HG03469 (cell line): ENCODE measurements around the gene TBC1D8B.
"Not testable (repeated sequence)": the region's sequence is repeated elsewhere in the genome, so short reads cannot be mapped to it uniquely, and the experiment has no call there.

Source experiments
- ATAC-seq: cut with Tn5 transposase; IDR thresholded peaks from one replicate; pipeline ENCODE4 v1.9.1; 2021; ENCODE audit warnings: mild to moderate bottlenecking, moderate library complexity, moderate number of reproducible peaks; ENCODE audit not compliant: unreplicated experiment

TBC1D8B gene

DNA sequence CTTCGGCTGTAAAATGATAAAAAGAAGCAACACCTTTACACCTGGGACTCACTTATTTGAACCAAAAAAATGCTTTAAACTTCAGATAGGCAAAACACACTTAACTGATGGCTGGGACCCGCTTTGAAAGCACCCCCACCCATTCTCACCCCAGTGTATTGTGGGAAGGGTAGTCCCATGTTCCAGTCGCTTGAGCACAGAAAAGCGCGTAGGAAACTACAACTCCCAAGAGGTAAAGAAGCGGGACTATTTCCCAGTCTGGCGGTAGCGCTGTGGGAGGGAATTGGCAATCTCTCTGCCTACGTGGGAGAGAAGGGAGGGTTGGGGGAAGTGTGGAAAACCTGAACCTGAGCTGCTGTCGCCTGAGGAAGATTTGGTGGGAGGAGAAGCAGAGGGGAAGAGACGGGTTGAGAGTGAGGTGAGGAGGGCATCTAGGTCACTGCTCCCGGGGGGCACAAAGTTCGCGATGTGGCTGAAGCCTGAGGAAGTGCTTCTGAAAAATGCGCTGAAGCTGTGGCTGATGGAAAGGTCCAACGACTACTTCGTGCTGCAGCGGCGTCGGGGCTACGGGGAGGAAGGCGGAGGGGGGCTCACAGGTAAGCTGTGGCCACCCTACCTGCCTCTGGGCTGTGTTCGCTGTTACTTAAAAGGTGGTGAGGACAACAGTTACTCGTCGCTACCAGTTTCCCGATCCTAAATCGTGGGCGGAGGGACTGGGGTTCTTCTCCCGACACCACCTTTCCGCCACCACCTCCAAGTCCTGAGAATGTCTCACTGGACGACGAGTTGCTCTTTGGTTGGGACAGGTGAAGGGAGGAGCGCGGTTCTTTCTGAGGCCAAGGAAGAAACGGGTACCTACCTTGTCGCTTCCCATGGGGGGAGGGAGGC is at the start of gene TBC1D8B:
TBC1D8B (plus strand) TSS at position 286 of the 888 bp plus-strand sequence; CDS start at position 467, 181 bp downstream.
- ATAC-seq: peak; percentile 98

DNA sequence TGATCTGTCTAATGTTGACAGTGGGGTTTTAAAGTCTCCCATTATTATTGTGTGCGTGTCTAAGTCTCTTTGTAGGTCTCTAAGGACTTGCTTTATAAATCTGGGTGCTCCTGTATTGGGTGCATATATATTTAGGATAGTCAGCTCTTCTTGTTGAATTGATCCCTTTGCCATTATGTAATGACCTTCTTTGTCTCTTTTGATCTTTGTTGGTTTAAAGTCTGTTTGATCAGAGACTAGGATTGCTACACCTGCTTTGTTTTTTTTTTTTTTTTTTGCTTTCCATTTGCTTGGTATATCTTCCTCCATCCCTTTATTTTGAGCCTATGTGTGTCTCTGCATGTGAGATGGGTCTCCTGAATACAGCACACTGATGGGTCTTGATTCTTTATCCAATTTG is 33.2 kb upstream of the TBC1D8B start:
- not testable (repeated sequence) for ATAC-seq

DNA sequence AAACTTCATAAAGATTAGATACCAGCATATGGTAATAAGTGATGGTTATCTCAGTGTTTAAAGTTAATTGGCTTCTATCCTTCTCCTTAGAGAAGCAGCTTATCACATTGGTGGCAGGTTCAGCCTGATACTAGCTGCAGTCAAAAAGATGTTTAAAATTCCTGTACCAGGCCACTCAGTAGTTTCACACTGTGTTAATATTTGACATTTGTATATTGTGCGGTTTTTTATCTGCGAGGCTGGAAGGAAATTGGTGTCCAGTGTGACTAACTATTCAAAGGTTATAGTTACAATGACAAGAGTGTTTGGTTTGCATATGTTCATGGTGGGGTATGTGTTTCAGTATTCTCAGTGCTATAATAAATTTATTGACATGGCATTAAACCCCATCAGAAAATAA is 27.5 kb upstream of the TBC1D8B start:
- no peak for ATAC-seq

DNA sequence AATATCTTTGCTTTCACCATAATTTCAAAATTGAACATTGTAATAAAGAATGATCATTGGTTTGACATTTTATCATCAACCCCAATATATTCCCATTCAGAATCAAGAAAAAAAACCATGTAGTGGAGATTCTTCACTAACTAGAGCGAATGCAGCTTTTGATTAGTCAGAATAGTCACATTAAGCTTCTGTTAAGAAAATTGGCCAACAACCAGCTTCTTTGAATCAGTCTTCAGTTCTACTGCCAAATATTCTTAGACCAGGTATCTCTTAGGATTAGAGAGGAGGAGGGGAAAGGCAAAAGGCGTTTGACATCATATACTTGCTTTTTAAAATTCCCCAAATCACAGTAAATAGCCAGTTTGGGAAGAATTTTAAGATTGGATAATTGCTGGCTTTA is 22.2 kb upstream of the TBC1D8B start:
- no peak for ATAC-seq

DNA sequence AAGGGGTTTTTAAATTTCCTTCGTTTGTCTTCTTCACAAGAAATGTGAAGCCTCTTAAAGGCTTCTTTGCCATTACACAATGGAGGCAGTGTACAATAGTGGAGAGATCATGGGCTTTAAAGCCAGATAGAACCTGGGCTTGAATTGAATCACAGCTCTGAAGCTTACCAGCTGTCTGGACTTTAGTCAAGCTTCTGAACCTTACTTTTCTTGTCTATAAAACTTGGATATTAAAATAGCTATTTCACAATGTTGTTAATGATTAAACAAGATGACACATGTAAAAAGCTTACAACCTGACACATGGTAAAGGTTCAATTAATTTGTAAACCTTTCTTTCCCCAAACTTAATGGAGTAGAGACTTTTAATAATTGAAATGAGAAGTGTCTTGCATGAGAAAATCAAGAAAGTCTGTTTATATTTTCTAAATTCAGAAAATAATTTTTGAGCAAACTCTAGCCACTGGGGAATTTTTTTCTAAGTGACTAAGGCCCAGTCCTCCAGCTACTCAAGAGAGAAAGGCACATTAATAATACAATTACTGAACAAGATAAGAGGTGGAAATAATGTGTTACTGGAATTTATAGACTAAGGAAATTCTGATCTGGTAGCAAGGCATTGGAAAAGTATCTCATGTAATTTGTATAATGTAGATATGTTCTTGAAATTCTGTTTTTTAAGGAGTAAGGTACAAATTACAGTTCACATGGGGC is 21.7 kb upstream of the TBC1D8B start:
- ATAC-seq: no peak

DNA sequence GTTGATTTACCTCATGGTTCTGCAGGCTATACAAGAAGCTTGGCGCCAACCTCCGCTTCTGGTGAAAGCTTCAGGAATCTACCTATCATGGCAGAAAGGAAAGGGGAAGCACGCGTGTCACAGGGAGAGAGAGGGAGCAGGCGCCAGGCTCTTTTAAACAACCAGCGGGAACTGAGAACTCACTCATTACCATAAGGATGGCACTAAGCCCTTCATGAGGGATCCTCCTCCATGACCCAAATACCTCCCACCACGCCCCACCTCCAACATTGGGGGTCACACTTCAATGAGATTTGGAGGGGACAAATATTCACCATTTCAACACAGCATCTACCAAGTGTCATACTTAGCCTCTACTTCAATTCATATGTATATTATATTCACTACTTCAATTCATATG is 18.8 kb upstream of the TBC1D8B start:
- no peak for ATAC-seq

DNA sequence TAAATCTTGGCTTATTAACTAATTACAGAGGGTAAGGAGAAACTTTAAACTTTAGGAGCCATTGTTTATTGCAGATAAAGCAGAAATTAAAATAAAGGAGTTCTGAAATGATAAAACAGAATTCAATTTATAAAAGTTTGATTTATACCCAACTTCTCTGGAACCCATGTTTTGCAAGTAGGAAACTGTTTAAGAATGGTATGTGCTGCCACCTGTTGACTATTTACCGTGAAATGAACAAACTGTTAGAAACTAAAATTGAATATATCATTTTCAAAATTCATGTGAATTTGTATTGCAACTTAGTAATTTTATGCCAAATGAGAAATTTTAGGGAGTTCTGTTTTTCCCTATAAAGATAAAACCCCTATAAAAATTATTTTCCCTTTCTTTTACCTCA is 11.0 kb upstream of the TBC1D8B start:
- ATAC-seq: no peak

DNA sequence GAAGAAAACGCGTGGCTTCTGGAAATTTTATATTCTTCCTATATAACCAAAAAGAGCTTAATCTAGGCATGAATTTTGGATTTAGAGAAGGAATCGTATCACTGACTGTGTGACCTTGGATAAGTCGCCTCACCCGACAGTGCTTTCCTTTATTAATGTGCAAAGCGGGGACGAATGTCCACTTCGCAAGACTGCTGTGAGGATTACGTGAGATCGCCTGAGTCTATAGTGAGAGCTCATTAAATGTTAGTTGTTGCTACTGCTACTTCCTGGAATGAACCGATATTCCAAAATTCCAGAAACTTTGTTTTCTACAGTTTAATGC is 448 bp upstream of the TBC1D8B start:
- ATAC-seq: peak; percentile 7

DNA sequence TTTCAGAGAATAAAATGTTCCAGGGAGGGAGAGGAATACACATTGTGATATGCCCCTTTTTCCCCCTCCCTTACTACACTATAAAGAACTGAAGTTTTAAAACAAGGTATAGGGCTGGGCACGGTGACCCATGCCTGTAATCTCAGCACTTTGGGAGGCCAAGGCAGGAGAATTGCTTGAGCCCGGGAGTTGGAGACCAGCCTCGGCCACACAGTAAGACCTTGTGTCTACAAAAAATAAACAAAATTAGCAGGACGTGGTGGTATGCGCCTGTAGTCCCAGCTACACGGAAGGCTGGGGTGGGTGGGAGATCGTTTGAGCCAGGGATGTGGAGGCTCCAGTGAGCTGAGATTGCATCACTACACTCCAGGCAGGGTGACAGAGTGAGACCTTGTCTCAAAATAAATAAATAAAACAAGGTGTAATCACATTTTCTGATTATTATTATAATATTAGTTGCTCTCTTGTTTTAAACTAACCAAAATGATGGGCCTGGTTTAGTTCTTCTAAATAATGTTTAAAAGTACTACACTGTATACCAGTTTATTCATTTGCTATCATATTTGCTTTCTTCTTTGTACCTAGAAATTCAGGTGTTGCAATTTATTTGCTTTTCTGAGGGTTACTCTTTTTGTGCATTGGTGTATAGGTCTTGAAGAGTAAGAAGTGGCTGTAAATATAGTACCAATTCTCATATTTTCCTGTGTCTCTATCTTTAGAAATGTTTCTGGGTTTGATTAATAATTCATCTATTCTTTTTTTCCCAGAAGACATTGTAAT is 8.8 kb downstream of the TBC1D8B start:
- no peak for ATAC-seq

DNA sequence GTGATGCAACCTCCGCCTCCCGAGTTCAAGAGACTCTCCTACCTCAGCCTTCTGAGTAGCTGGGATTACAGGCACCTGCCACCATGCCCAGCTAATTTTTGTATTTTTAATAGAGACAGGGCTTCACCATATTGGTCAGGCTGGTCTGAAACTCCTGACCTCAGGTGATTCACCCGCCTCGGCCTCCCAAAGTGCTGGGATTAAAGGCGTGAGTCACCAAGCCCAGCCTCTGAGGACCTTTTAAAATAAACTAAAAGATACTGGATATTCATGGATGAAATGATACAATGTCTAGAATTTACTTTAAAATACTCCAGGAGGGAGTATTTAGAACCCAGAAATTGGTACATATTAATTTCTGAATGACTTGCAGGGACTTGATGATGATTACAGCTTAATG is 10.5 kb downstream of the TBC1D8B start:
- ATAC-seq: not testable (repeated sequence)

DNA sequence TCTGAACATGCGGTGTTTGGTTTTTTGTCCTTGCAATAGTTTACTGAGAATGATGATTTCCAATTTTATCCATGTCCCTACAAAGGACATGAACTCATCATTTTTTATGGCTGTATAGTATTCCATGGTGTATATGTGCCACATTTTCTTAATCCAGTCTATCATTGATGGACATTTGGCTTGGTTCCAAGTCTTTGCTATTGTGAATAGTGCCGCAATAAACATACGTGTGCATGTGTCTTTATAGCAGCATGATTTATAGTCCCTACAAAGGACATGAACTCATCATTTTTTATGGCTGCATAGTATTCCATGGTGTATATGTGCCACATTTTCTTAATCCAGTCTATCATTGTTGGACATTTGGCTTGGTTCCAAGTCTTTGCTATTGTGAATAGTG is 11.6 kb downstream of the TBC1D8B start:
- ATAC-seq: not testable (repeated sequence)

DNA sequence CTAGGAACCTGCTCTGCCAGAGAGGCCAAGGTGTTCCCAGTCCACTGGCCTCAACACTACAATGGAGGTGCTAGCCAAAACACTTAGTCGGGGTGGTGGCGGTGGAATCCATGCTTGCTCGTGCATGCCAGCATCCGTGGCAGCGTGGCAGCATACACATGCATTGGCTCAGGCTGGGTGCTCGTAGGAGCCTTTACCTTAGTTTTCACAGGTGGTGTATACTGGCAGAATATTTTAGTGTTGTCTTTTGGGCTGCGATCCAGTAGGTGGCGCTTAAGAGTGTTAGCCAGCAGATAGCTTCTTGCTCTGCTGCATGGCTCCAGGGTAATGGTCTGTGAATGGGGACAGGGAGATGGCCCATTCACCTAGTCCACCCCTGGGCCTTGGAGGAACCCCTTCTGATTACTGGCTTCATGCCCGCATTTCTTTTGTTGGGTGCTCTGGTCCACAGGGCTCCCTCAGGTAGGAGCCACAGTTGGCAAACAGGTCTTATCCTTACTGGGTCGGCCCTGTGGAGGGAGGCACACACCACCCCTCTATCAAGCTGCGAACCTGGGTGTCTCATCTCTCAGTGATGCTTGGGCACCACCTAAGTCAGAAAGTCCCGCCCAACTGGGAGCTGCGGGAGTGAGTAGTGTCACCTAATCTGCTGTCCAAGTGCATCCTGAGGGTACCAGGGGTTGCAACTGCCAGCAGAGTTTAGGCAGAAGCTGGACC is 60.7 kb downstream of the TBC1D8B start:
- ATAC-seq: no peak

DNA sequence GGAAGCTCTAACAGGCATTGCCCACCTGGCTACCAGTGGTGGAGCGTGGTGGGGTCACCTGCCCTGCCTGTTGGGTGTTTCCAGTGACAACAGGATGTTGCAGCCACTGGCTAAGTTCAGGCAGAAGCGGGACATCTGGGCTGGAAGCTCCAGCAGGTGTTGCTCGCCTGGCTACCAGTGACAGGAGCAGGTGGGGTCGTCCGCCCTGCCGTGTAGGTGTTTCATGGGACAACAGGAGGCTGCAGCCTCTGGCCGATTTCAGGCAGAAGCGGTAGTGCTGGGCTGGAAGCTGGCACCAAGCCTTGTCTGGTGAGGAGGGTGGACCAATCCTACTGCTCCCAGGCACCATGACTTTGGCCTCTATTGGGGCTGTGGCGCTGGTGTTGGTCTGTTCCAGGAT is 61.2 kb downstream of the TBC1D8B start:
- ATAC-seq: no peak

DNA sequence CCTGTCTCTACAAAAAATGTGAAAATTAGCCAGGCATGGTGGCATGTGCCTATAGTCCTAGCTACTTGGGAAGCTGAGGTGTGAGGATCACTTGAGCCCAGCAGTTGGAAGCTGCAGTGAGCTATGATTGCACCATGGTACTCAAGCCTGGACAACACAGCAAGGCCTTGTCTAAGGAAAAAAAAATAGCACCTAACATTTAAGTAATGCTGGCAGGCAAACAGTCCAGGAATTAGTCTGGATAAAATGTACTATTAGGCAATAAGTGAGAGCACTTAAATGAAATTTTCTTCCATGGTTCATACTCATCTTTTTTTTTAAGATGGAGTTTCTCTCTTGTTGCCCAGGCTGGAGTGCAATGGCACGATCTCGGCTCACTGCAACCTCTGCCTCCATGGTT is 70.3 kb downstream of the TBC1D8B start:
- not testable (repeated sequence) for ATAC-seq

DNA sequence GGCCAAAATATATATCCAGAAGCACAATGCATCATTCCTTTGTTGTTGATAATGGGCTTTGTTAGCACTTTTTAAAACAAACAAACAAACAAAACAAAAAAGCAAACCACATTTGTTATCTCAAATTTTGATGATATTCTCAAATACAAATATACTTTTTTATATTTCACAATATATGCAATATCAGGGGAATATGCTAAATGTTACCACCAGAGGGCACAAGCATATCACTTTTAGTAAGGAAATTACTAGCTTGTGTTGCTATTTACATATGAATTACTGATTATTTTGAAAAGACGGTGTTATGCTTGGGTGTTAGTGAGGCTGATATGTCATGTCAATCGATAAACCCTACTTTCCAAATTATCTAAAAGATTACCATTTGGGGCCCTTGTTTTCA is 71.6 kb downstream of the TBC1D8B start:
- ATAC-seq: no peak

DNA sequence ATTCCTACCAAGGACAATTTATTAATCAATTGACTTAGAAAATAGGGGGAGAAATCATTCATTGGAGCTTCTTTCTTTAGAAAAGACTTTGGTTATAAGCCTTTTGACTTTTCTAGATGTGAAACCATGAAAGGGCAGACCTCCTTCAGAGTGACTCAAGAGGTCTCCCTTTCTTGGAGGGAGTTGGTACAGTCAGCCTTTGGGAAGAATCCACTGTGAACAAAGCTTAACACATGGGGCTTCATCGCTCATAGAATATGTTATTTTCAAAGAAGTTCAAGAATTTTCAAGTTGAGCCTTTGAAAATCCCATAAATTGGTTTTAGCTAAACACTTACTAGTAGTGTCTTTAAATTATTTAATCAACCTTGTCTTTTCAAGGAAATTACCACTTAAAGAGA is 72.7 kb downstream of the TBC1D8B start:
- ATAC-seq: no peak

DNA sequence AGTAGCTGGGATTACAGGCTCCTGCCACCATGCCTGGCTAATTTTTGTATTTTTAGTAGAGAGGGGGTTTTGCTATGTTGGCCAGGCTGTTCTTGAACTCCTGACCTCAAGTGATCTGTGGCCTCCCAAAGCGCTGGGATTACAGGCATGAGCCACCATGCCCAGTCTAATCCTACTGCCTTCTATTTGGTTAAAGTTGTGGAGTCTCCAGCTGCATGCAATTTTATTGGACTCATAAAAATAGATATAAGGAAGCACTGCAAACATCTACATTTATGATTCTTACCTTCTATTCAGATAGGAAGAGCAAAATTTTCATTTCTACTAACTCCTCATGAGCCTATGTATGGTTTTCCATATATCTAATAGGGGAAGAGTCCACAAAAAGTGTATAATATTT is 87.0 kb downstream of the TBC1D8B start:
- no peak for ATAC-seq

DNA sequence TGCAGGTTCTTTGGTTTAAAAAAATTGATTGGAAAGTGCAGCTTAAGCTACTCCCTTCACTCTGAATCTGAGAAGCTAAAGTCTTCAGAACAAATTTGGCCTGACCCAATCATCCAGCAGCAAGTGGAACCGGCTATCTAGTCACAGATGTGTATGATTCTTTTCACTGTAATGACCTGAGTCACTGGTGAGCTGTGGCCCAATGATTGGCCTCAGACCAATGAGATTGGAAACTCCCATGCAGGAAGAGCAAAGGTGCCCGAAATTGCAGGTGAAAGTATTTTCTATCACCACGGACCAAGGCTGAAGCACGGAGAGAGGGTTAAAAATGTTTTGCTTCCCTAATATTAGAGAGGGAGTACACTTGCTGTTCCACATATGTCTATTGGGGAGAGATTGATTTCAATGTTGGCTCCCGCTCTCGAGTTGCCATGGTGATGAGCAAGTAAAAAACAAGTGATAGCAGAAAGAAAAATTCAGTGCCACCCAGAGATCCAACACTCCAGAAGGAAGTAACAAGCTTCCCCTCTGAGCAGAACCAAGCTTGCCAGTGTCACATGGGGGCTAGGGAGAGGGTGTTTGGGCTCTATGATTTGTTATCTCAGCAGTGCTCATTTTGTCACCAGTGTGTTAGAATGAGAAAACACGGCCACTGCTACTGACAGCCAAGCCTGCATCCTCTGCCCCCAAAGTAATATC is 89.4 kb downstream of the TBC1D8B start:
- ATAC-seq: no peak

DNA sequence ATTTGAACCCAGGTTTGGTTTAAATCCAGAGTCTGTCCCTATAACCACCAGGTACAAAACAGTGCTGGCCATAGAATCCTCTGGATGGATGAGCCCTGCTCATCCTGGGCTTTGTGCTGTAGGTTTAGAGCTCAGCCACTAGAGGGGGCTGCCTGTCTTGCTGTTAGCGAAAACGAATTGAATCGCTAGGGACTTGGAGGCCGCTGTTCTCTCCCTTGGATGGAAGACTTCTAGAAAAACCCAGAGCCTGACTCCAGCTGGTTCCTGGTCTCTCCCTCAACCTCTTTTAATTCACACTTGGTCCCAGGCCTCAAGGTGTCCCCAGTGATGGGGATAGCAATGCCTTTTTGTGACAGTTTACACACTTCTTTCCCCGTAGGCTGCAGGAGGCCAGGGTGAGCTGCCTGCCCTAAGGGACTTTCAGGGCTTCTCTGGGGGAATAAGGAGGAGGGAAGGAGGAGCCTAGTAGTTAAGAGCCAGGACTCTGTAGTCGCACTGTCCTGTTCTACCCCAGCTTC is 92.0 kb downstream of the TBC1D8B start:
- peak; percentile 61 for ATAC-seq

DNA sequence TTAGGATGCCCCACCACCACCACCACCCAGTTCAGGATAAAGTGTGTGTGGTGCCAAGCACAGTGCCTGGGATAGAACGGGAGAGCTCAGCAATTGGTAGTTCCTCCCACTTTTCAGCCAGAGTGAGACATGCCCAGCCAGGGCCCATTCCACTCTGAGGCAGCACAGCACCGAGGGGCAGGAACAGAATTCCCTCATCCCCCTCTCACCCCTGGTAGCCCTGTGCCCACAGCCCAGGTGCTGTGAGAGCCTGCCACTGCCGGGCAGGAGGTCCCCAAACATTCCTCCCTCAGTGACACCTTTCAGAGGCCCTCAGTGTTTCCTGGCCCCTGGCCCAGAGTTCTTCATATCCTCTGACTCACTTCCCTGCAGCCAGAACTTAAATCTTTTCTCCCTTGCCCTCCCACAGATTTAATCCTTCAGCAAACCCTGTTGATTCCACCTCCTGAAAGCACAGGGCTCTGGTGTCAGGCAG is 92.5 kb downstream of the TBC1D8B start:
- ATAC-seq: no peak
